IPS-11a (cell line): ENCODE measurements around the gene NCAM1.

ENCODE experiments used
- H3K4me3 ChIP-seq: one replicate; pipeline ENCODE4 v1.5.1; 2013; ENCODE audit warnings: low read depth, low read length, control low read depth

The NCAM1 gene

GRCh38 chr11:112967082-112967481 is 5.9 kb downstream of the NCAM1 start:
- H3K4me3 ChIP-seq, result no peak overlapping the region

DNA sequence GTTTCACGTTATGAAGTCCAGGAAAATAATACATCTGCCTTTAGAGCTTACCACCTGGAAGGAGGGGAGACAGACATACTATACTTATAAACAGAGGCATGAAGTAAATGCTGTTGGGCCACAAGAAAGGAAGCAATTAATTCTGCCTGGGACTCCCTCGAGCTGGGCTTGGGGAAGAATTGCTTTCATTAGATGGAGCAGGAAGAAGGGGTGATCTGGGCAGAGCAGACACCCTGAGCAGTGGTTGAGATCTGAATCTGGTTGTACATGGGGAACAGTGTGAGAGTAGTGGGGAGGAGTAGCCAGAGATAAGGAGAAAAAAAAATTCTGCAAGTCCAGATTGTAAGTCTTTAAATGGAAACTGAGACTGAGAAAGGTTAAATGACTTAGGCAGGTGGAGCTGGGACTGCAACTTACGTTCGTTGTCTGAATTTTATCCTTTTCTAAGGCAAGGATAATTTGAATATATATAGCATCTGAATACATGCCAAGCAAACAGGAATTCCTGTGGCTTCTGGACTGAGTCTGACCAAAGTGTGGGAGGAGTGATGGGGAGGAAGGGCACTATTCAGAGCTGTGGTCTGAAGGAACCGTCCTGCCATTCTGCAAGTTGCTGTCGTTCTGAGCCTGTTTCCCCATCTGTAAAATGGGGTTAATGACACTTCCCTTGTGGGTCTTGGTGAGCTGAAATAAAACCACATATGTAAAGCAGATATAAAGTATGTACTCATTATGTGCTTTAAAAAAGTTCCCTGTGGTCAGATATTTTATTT is 7.9 kb downstream of the NCAM1 start:
- no peak overlapping the region for H3K4me3 ChIP-seq

DNA sequence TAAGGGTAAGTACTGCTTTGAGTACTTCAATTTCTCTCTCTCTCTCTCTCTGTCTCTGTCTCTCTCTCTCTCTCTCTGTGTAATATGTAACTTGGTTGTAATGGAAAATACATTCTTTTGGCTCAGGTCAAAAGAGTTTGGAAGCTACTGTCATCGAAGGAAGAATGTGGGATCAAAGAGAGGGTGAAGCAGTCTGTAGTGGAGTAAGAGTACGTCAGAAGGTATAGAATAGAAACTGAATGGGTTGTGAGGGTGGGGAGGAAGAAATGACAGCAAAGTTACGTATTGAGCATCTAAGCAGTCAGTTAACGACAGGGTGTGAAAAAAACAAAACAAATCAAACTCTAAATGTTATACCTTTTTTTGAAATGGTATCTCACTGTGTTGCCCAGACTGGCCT is 10.0 kb downstream of the NCAM1 start:
- no peak overlapping the region for H3K4me3 ChIP-seq

DNA sequence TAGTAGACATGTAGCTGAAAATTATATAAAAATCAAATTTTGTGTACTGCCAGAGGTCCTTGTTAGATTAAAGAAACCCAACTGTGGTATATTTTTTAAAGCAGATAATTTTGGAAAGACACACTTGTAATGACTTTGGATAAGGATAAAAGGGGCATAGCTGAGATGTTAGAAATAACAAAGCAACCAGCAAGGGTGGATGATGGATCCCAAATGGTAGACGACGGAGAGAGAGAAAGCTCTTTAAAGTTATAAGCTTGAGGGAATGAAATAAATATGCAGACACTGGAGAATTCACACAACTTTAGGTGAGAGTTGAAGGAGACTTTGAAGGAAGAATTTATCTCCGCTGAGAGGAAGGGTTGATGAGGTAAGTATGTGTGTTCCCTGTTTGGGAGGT is 10.6 kb downstream of the NCAM1 start:
- H3K4me3 ChIP-seq, result no peak overlapping the region

DNA sequence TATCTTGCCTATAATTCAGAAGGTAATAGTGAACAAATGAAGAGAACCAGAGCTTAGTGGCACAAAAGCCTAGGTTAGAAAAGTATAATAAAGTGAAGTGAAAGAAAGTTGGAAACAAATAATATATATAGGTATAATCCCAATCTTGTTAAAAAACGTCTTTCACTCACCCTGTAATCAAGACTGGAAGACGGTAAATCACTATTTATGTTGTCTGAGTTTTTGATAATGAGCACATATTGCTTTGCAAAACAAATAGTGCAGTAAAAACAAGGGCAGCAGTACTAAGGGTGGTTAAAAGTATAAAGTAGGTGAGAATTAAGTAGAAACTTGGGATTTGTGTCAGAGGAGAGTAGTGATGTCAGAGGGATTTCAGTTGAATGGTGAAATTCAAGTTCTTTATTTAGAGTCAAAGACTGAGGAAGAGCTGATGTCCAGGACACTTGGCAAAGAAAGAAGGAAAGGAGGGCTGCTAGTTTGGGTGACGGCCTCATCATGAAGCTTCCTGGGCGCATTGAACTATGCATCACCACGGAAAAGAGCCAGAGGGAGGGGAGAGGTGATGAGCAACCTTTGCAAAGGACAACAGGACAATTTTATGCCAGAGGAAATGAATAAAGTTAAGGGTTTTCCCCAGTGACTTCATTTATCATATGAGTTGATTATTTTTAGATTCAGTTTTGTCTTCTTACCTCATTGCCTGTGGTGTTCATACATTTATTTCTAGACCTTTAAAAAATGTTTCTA is 11.4 kb downstream of the NCAM1 start:
- no peak overlapping the region for H3K4me3 ChIP-seq

GRCh38 chr11:112975051-112975450 is 13.8 kb downstream of the NCAM1 start:
- no peak overlapping the region for H3K4me3 ChIP-seq

GRCh38 chr11:112975493-112975892 is 14.3 kb downstream of the NCAM1 start:
- H3K4me3 ChIP-seq, result no peak overlapping the region

GRCh38 chr11:112977755-112978154 is 16.5 kb downstream of the NCAM1 start:
- H3K4me3 ChIP-seq, result no peak overlapping the region

DNA sequence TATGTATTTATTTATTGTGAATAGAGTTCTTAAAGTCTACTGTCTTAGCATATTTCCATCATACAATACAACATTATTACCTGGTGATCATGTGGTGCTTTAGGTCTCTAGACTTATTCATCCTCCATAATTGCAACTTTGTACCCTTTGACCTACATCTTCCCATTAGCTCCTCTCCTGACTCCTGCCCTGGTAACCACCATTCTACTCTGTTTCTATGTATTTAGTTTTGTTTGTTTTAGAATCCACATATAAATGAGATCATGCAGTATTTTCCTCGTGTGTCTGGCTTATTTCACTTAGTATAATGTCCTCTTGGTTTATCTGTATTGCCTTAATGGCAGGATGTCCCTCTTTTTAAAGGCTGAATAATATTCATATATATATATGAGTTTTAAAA is 22.7 kb downstream of the NCAM1 start:
- H3K4me3 ChIP-seq, result no peak overlapping the region

- no peak overlapping the region for H3K4me3 ChIP-seq
Measured at GRCh38 chr11:112989198-112989597, 28.0 kb downstream of the NCAM1 start.

GRCh38 chr11:112993808-112994207 is 32.6 kb downstream of the NCAM1 start:
- no peak overlapping the region for H3K4me3 ChIP-seq

DNA sequence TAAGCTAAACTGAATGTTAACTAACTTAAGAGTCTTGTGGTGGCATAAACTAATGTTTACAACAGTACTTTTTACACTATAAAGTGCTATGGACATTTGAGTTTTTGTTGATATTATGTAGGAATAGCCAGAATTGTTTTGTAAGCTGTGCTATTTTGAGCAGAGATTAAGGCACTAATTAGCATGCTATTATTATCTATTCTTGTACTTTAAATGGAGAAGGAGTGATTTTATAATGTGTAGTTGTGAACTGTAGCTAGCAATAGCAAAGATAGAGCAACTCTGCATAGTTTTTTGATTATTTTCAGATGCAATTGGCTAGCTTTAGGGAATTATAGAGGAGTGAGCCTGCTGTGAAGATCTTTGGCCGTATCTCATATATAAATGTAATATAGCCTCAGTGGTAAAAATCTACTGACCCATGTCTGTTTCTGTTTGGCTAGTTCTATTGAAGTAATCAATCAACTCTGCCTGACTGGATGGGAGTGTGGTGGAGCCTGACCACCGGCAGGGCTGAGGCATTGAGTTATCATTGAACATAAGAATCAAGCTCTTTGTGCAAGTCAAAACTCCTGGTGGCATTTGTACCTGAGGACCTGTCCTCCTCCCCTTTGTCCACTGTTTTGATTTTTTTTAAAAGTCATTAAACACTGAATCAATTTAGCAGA is 34.3 kb downstream of the NCAM1 start:
- no peak overlapping the region for H3K4me3 ChIP-seq

DNA sequence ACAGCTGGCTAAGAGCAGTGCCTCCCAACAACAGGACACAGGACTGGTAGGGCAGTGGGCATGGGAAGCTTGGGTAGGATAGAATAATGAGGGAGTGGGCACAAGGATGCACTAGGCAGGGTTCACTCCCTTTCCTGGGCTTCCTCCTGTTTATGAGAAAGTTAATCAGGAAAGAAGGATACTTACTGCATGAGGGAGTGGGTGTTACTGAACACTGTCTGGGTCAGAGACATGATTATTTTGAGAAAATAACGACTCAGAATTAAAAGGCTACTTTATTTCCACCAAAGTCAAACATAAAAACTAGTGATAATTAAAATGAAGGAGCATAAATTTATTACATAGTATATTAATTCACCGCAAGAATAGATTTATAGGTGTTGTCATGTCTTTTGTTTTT is 35.8 kb downstream of the NCAM1 start:
- H3K4me3 ChIP-seq, result no peak overlapping the region

GRCh38 chr11:112997857-112998466 is 36.7 kb downstream of the NCAM1 start:
- H3K4me3 ChIP-seq, result no peak overlapping the region

DNA sequence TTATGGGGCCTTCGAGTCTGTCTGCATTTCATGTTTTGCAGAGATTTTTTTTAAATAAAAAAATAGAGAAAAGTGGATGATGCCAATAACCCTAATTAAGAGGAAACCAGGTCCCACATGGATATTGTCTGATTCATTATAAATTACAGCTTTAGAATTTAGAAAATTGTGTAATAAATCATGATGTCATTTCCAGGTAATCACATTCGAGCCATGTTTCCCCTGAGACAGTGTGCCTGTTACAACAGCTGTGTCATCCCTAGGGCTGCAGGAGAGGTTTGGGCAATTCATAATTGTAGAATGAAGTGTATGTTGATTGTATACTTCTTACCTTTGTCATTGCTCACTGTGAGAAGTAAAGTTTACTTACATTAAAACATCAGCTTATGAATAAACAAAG is 38.3 kb downstream of the NCAM1 start:
- H3K4me3 ChIP-seq, result no peak overlapping the region

- no peak overlapping the region for H3K4me3 ChIP-seq
Measured at GRCh38 chr11:113001709-113002108, 40.5 kb downstream of the NCAM1 start.

GRCh38 chr11:113006896-113007445 is 45.8 kb downstream of the NCAM1 start:
- no peak overlapping the region for H3K4me3 ChIP-seq

DNA sequence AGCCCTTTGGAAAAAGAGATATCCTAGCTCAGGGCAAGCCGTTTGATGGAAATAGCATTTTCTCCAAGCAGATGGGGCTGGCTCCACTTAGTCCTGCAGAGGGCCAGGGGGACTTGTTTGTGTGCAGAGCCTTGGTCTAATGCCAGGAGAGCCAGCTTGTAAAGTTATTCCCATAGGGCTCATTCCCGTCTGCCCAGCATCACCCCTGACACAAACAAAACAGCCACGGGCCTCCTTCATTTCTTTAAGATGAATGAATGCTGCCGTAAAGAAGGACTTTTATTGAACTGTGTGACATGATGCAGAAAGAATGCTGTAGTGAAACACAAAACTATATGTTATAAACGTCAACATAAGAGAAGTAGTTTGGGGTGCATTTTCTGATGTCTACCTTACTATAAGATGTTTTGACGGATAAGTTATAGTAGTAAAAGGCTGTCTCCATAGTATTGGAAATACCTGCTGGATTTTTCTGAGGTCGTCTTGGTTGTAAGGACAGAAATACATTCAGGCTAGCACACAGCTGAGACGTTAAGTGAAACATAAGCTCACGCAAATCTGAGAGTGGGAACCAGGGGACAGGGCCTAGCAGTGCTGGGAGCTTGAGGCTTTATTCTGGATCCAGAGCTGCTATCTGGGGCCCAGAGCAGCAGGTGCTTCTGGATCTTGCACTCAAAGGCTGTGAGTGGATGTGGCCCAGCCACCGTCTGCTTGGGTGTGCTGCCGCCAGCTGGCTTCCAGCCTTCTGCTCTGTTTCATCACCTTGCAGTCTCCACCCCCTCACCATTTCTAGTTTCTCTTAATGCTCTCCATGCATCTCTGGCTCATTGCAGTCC is 53.3 kb downstream of the NCAM1 start:
- H3K4me3 ChIP-seq, result no peak overlapping the region

GRCh38 chr11:113015098-113015455 is 53.9 kb downstream of the NCAM1 start:
- H3K4me3 ChIP-seq, result no peak overlapping the region

DNA sequence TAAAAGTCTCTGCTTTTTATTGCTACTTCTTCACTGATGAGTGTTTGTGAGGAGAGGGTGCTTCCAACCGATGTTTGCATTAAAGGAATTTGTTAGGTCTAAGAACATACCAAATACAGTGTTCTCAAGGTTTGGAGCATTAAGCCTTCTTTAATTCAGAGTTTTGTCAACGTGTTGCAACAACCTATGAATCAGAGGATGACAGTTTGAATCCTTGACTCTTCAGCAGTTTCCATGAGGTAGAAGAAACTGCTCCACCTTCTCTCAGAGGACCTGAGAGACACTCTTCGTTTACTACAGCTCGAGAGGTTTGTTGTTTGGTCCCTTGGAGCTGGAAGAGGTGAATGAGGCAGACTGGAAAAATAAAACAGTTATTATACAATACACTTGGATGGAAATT is 55.7 kb downstream of the NCAM1 start:
- H3K4me3 ChIP-seq, result no peak overlapping the region
